Astrocyte of the cerebellum (primary cell): ENCODE results near the gene MYCL.
A peak's percentile ranks its signal among the peaks of the same experiment; 100 is the strongest.

Experiments used
- DNase-seq: peaks from one replicate; pipeline ENCODE4 v3.0.0-alpha.2; 2011; ENCODE audit warnings: low read depth
- H3K4me3 ChIP-seq: 2 replicates; pipeline ENCODE4 v1.5.1; 2011; ENCODE audit warnings: mild to moderate bottlenecking, low read depth, low read length, moderate library complexity
- in situ Hi-C: cut with HindIII; loops from 2 replicates; pipeline ENCODE4 v1.10.0; 2017; ENCODE audit warnings: low sequenced_read_pairs
- TF ChIP-seq, protein P1 (sequence below): IDR thresholded peaks from 2 replicates; pipeline ENCODE4 v1.5.1; 2012; ENCODE audit warnings: low read length, low read depth, moderate library complexity, mild to moderate bottlenecking; ENCODE audit errors: missing control alignments

Gene MYCL

GRCh38 chr1:39907528-39908453 lies 6.1 kb upstream of the MYCL start:
- in situ Hi-C loops, result no loop called here
- TF ChIP-seq, protein P1, sequence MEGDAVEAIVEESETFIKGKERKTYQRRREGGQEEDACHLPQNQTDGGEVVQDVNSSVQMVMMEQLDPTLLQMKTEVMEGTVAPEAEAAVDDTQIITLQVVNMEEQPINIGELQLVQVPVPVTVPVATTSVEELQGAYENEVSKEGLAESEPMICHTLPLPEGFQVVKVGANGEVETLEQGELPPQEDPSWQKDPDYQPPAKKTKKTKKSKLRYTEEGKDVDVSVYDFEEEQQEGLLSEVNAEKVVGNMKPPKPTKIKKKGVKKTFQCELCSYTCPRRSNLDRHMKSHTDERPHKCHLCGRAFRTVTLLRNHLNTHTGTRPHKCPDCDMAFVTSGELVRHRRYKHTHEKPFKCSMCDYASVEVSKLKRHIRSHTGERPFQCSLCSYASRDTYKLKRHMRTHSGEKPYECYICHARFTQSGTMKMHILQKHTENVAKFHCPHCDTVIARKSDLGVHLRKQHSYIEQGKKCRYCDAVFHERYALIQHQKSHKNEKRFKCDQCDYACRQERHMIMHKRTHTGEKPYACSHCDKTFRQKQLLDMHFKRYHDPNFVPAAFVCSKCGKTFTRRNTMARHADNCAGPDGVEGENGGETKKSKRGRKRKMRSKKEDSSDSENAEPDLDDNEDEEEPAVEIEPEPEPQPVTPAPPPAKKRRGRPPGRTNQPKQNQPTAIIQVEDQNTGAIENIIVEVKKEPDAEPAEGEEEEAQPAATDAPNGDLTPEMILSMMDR, result no peak
- no peak for DNase-seq
- H3K4me3 ChIP-seq, result no peak overlapping the region

DNA sequence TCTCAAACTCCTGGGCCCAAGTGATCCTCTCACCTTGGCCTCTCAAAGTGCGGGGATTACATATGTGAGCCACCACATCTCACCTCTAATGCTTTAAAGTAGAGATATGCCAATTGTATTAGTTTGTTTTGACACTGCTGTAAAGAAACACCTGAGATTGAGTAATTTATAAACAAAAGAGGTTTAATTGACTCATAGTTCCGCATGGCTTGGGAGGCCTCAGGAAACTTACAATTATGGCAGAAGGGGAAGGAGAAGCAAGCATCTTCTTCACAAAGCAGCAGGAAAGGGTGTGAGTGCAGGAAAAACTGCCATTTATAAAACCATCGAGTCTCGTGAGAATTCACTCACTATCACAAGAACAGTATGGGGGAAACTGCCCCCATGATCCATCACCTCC lies 3.5 kb upstream of the MYCL start:
- no peak for DNase-seq
- in situ Hi-C loops, result no loop called here
- H3K4me3 ChIP-seq, result no peak overlapping the region
- TF ChIP-seq, protein P1, result no peak

GRCh38 chr1:39902460-39902807 lies 717 bp upstream of the MYCL start:
- TF ChIP-seq, protein P1, result no peak
- peak overlapping the region; percentile 52 for H3K4me3 ChIP-seq
- in situ Hi-C loops, result no loop called here
- DNase-seq, result no peak

GRCh38 chr1:39901464-39901713 lies 328 bp downstream of the MYCL start:
- no peak for DNase-seq
- in situ Hi-C loops, result no loop called here
- TF ChIP-seq, protein P1, result no peak
- H3K4me3 ChIP-seq, result peak overlapping the region; percentile 52

GRCh38 chr1:39900662-39901463 lies 854 bp downstream of the MYCL start:
- no peak for DNase-seq
- TF ChIP-seq, protein P1, result no peak
- in situ Hi-C loops, result no loop called here
- peak overlapping the region; percentile 52 for H3K4me3 ChIP-seq

DNA sequence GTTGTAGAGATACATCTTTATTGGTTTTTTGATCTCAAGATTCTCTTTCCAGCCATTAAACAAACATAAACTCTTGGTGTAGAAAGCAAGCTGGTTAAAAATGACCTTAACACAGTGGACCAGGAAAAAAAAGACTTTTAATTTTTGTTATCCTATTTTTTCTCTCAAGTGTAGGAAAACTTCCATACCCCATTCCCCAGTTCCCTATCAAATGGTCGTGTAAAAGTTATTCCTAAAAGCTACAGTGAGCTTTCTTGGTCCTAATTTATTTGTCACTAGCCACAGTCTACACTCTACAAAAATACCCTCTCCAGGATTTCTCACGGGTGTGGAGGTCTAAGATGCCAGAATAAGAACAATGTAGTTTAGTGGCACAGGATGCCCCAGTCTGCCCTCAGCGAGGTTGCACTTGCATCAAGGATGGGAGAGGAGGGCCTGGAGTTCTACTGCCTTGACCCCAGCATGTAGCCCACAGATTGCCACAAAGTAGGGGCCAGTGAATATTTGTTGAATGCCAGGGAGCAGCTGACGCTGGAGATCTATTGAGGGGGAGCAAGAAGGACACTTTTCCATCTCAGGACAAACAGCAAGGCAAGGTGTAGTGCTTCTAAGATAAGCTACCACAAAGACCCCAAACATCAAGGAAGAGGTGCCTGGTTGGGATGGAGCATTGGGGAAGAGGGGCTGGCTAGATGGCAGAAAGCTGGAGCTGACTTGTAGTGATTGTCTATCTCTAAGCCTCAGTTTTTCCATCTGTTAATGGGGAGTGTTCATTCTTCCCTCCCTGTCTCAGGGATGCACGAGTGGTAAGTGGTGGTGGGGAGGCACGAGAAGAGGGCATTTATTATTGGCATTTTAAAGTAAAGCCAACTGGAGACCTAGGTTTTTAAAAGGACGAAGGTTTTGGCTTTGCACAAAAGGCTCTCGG lies 1.8 kb downstream of the MYCL start:
- H3K4me3 ChIP-seq, result peak overlapping the region; percentile 52
- DNase-seq, result no peak
- TF ChIP-seq, protein P1, result no peak
- in situ Hi-C loops, result loop anchor here (5.0 kb wide), 1 partner anchor 98 kb away; no protein-coding TSS in a partner anchor
